GM19397 (cell line): ENCODE data around the gene HABP4.
A peak's percentile ranks its signal among the peaks of the same experiment; 100 is the strongest.

Source experiments
- ATAC-seq: cut with Tn5 transposase; IDR thresholded peaks from one replicate; pipeline ENCODE4 v1.9.1; 2021; ENCODE audit warnings: mild to moderate bottlenecking, moderate library complexity; ENCODE audit not compliant: unreplicated experiment

The HABP4 gene

GRCh38 chr9:96476013-96476412 is 26.0 kb downstream of the HABP4 start:
- ATAC-seq, result no peak

DNA sequence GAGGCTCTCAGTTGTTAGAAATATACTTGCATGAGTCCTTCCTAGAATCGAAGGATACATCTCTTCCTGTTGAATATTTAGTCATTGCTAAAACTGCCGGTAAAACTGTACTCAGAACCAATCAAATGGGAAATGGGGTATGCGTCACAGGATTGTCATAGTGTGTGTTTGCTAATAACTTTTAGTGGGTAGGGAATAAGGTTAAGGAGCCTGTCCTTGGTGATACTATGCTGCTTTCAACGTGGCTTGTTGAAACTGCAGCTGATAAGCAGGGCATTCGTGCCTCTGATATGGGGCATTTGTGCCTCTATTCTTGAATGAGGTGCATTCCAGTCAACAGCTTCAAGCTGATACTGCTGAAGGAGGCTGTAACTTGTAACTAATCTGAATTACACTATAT is 26.6 kb downstream of the HABP4 start:
- ATAC-seq, result no peak

DNA sequence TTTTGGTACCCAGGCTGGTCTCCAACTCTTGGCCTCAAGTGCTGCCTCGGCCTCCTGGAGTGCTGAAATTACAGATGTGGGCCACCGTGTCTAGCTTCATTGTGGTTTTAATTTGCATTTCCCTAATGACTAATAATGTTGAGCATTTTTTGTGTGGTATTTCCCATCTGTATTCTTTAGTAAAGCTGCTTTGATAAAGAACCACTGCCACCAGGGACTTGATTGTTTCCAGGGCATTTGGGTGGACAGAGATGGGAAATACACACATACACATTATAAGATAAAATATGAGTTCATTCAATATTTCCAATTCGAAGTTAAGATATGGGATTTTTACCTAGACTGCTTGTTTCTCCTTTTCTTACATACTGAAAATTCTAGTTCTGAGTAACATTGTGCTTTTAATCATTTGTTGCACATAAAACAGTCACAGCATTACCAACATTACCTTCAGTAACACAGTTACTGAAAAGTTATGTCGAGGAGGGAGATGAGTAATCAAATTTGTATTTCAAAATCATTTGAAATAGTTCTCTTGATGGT is 28.9 kb downstream of the HABP4 start:
- peak; percentile 73 for ATAC-seq

DNA sequence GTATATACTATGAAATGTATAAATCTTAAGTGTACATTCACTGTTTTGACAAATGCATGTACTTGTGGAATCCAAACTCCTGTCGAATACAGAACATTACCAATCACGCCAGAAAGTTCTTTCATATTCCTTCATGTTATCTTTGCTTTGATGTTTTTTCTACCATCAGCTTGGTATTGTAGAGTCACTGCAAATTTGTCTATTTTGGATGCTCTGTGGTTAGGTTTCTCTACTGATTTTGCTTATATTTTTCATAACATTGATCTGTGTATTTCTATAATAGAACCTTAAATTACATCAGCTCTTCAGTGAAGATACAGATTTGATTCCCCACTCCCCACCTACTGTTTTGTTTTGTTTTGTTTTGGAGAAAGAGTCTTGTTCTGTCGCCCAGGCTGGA is 30.8 kb downstream of the HABP4 start:
- no peak for ATAC-seq

DNA sequence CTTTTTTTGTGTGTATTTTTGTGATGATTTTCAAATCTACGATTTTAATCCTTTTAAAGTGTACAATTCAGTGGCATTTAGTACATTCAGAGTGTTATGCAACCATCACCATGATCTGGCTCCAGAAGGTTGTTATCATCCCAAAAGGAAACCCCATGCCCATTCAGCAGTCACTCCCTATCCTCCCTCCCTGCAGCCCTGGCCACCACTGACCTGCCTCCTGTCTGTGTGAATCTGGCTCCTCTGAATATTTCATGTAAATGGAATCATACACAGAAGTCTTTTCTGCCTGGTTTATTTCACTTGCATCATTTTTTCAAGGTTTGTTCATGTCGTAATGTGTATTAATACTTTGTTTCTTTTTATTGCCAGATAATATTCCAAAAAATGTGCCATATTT is 32.5 kb downstream of the HABP4 start:
- ATAC-seq, result no peak

DNA sequence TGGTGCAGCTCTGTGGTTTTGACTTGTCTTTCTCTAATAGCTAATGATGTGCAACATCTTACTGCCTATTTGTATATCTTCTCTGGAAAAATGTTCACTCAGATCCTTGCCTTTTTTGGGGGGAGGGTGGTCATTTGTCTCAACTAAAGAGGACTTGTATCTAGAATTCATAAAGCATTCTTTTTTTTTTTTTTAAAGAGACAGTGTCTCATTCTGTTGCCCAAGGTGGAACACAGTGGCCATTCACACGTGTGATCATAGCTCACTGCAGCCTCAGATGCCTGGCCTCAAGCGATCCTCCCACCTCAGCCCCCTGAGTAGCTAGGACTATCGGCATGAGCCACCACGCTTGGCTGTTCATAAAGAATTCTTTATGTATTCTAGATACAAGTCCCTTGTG is 33.2 kb downstream of the HABP4 start:
- no peak for ATAC-seq

- ATAC-seq, result no peak
These were observed 33.9 kb downstream of the HABP4 start for GRCh38 chr9:96483733-96484390.

GRCh38 chr9:96484521-96484931 is 34.6 kb downstream of the HABP4 start:
- ATAC-seq, result peak; percentile 93

DNA sequence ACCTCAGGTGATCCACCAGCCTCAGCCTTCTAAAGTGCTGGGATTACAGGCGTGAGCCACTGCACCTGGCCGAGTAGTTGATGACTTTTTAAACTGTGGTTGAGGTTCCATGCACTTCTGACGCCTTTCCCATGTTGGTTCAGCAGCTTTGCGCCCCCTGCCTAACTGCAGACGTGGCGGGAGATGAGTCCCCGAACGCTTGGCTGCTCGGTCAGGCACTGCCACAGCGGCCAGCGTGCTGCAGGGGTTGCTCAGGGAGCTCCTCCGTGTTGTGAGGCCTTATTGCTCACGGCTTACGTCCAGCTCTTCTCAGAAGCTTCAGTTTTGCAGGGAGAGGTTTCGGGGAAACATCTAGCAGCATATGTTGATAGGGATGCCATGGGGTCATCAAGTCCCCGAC is 35.3 kb downstream of the HABP4 start:
- no peak for ATAC-seq

DNA sequence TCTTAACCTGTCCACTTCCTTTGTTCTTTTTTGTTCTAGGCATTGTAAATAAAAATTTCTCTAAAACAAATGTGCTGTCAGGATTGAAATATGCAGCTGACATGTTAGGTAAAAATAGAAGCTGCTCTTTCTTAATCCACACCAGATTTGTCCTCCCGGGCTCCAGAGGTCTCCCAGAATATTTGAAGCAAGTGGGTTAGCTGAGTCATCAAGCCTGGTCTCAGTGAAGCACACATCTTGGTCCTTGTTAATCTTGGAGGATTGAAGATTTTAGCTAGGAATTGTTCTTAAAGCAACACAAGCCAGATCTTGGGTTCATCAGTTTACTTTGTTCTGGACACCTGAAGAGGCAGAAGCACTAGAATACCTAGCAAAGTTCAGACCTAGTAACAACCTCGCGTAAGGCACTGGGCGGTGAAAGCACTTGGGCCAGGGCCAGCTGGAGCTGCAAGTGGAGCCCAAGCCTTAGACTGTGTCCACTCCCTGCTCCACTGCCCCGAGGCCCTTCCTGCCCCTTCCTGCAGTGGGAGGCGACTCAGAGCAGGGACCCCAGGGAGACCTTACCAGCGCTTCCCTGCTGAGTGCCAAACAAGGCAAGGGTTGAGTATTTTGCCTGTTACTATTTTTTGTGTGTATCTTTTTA is 36.5 kb downstream of the HABP4 start:
- no peak for ATAC-seq

- ATAC-seq, result no peak
These were observed 37.0 kb downstream of the HABP4 start for GRCh38 chr9:96487029-96487396.

GRCh38 chr9:96487949-96488348 is 38.0 kb downstream of the HABP4 start:
- no peak for ATAC-seq

- ATAC-seq, result no peak
These were observed 39.6 kb downstream of the HABP4 start for GRCh38 chr9:96489482-96489979.

DNA sequence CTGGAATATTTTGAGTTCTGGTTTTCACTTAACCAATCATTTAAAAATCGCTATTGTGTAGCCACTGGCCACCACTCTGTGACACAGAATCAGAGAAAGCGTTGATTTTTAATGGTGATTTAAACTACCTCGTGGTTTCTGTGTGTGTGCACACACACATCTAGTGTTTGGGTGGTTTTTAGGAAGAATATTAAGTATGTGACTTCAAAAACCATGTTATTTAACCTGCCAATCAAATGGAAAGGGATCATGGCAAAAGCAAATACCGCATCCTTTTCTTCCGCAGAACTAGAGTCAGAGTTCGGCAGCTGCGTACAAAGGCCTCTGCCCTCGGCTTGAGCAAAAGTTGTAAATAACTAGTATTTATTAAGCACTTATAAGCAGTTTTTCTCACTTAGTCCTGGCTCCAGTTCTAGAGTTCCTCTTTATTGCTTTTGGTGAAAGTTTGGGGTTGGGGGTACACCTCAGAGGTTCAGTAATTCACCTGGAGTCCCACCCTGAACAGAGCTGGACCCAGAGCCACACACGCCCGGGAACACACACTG is 40.6 kb downstream of the HABP4 start:
- no peak for ATAC-seq

- no peak for ATAC-seq
These were observed 41.3 kb downstream of the HABP4 start for GRCh38 chr9:96491079-96491879.

- no peak for ATAC-seq
These were observed 42.0 kb downstream of the HABP4 start for GRCh38 chr9:96491880-96492525.

DNA sequence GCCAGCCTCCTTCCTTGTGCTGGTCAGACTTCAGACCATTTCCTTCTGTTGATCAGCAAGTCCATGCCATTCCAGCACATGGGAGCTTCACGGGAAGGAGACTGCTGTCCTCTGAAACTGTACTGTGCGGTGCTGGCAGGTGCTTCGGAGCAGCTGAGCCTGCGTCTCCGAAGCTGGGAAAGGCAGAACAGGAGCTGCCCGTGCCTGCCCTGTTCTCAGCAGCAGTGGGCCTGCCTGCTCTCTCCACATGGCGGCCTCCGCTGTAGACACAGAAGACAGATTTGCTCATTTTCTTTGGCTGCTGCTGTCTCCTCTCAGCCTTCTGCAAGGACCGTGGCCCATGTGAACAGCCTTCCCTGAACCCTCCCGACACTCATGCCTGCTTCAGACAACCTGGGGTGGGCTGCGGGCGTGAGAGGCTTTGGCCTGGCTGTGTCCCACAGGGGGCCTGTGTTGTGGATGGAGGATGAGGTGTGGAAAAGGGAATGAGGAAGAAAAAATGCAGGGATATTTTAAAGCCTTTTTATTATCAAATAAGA is 43.1 kb downstream of the HABP4 start:
- no peak for ATAC-seq

GRCh38 chr9:96493757-96494156 is 43.8 kb downstream of the HABP4 start:
- ATAC-seq, result no peak

DNA sequence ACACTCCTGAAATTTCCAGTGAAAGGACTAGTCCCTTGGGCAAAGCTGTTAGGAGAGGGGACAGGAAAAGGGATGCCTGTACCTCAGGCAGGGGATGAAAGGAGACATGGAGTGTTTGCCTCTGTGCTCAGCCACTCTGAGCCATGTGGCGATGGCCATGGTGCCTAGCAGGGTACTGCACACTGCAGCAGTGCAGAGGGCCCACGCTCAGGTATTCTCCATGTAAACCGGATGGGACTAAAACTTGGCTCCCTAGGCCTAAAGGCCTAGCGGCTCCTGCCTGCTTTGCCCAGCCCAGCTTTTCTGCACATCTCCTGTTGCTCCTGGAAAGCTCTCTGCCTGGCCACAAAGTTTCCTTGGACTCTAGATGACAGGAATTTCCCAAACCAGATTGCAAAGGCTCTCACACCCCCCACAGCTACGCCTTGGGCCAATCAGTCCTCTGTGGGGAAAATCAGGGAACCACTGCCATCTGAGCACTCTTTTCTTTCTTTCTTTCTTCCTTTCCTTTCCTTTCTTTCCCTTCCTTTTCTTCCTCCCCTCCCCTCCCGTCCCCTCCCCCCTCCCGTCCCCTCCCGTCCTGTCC is 44.3 kb downstream of the HABP4 start:
- ATAC-seq, result no peak

DNA sequence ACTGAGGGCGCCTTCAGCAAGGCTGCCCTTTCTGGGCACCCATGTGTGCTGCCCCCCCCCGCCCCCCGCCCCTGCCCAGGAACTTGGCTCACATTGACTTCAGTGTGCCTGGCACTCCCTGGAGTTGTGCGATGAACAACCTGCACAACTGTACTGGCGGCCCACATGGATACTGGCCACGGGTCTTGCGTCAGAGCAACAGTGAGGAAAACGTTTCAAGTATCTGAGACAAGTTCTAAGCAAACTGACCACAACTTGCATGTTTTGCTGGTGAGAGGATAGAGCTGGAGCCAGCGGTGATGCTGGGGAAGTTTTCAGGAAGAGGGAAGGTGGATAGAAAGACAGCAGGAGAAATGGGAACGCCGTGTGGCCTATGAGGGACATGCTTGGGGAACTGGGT is 45.4 kb downstream of the HABP4 start:
- no peak for ATAC-seq
